ENCODE results near the gene NBEA. TPM values are rescaled to one million over a fixed set of nuclear protein-coding genes. Genes with fewer than 3 reads are reported as not detected.
"Not testable (repeated sequence)": the region's sequence is repeated elsewhere in the genome, so short reads cannot be mapped to it uniquely, and the experiment has no call there.

NBEA gene
- polyA plus RNA-seq, 4 donors = 16.1 to 18.6 (median 17.2) TPM

GRCh38 chr13:34943436-34944273 is 1.6 kb downstream of the NBEA start:
- peak in 1 of 4 donors; percentile 12 for DNase-seq (ENCODE audit: low read depth in 4 of 4, low spot score in 3 of 4)

GRCh38 chr13:34944274-34944634 is 2.2 kb downstream of the NBEA start:
- no peak for DNase-seq (ENCODE audit: low read depth in 4 of 4, low spot score in 3 of 4)

GRCh38 chr13:34944751-34945150 is 2.7 kb downstream of the NBEA start:
- no peak for DNase-seq (ENCODE audit: low read depth in 4 of 4, low spot score in 3 of 4)

- DNase-seq (ENCODE audit: low read depth in 4 of 4, low spot score in 3 of 4) = no peak
Measured at GRCh38 chr13:34951528-34951927, 9.5 kb downstream of the NBEA start.

GRCh38 chr13:34959489-34959888 is 17.4 kb downstream of the NBEA start:
- no peak for DNase-seq (ENCODE audit: low read depth in 4 of 4, low spot score in 3 of 4)

- DNase-seq (ENCODE audit: low read depth in 4 of 4, low spot score in 3 of 4) = no peak
Measured at GRCh38 chr13:34964558-34964957, 22.5 kb downstream of the NBEA start.

GRCh38 chr13:34967851-34968562 is 25.9 kb downstream of the NBEA start:
- DNase-seq (ENCODE audit: low read depth in 4 of 4, low spot score in 3 of 4) = no peak

- not testable (repeated sequence) for DNase-seq (ENCODE audit: low read depth in 4 of 4, low spot score in 3 of 4)
Measured at GRCh38 chr13:34969539-34969938, 27.5 kb downstream of the NBEA start.

GRCh38 chr13:34970961-34971360 is 28.9 kb downstream of the NBEA start:
- no peak for DNase-seq (ENCODE audit: low read depth in 4 of 4, low spot score in 3 of 4)

- DNase-seq (ENCODE audit: low read depth in 4 of 4, low spot score in 3 of 4) = no peak
Measured at GRCh38 chr13:34971473-34971872, 29.4 kb downstream of the NBEA start.

- not testable (repeated sequence) for DNase-seq (ENCODE audit: low read depth in 4 of 4, low spot score in 3 of 4)
Measured at GRCh38 chr13:34985199-34985598, 43.1 kb downstream of the NBEA start.

- no peak for DNase-seq (ENCODE audit: low read depth in 4 of 4, low spot score in 3 of 4)
Measured at GRCh38 chr13:34988330-34988791, 46.3 kb downstream of the NBEA start.

GRCh38 chr13:34990399-34991214 is 48.5 kb downstream of the NBEA start:
- no peak for DNase-seq (ENCODE audit: low read depth in 4 of 4, low spot score in 3 of 4)

GRCh38 chr13:34993470-34993869 is 51.4 kb downstream of the NBEA start:
- DNase-seq (ENCODE audit: low read depth in 4 of 4, low spot score in 3 of 4) = no peak

GRCh38 chr13:35003734-35004133 is 61.7 kb downstream of the NBEA start:
- DNase-seq (ENCODE audit: low read depth in 4 of 4, low spot score in 3 of 4) = not testable (repeated sequence)

- DNase-seq (ENCODE audit: low read depth in 4 of 4, low spot score in 3 of 4) = no peak
Measured at GRCh38 chr13:35005051-35005450, 63.0 kb downstream of the NBEA start.

GRCh38 chr13:35014606-35015213 is 72.6 kb downstream of the NBEA start:
- DNase-seq (ENCODE audit: low read depth in 4 of 4, low spot score in 3 of 4) = no peak

- no peak for DNase-seq (ENCODE audit: low read depth in 4 of 4, low spot score in 3 of 4)
Measured at GRCh38 chr13:35016362-35017112, 74.5 kb downstream of the NBEA start.

GRCh38 chr13:35025314-35025713 is 83.2 kb downstream of the NBEA start:
- no peak for DNase-seq (ENCODE audit: low read depth in 4 of 4, low spot score in 3 of 4)

GRCh38 chr13:35028338-35028867 is 86.3 kb downstream of the NBEA start:
- DNase-seq (ENCODE audit: low read depth in 4 of 4, low spot score in 3 of 4) = no peak
